Endothelial cell of umbilical vein (primary cell): ENCODE measurements around the gene LARGE1. TPM values are rescaled to one million over a fixed set of nuclear protein-coding genes. Genes with fewer than 3 reads are reported as not detected.

ENCODE experiments used
- BruUV-seq: library from RNA; stranded (reverse); fragments of 400-500 nt; replicated peaks from 2 replicates; lab custom pipeline; 2021; lab: Mats Ljungman, UMichigan
- CTCF ChIA-PET: fragments of 300-600, 350-600 bp; sonication (Branson Sonifier 250); formaldehyde crosslinking; loops from one replicate; lab custom pipeline; 2021; ENCODE audit warnings: antibody characterized with exemption, inconsistent platforms; lab: Charles Lee
- POLR2A ChIA-PET: fragments of 300-600, 350-600 bp; sonication (Branson Sonifier 250); formaldehyde crosslinking; loops from one replicate; lab custom pipeline; 2021; ENCODE audit warnings: antibody characterized with exemption, inconsistent platforms; lab: Charles Lee
- DNase-seq: peaks from one replicate; pipeline ENCODE4 v3.0.0-alpha.2; 2011; ENCODE audit warnings: low read depth, low spot score
- FAIRE-seq: peaks from 2 replicates; lab custom pipeline; 2011; peaks lifted over from hg19 to GRCh38; lab: Jason Lieb, UNC
- H2AFZ ChIP-seq: 2 replicates; pipeline ENCODE4 v1.6.0; 2012; ENCODE audit warnings: low read depth, low read length, control low read depth, inconsistent platforms
- H3K27ac ChIP-seq: 2 replicates; pipeline ENCODE4 v1.5.1; 2011; ENCODE audit warnings: low read depth, mild to moderate bottlenecking, control low read depth, low read length, moderate library complexity; ENCODE audit not compliant: insufficient read depth
- H3K27me3 ChIP-seq, 2 experiments: 2 replicates each; pipeline versions ENCODE4 v1.6.0 to v1.6.1; 2011; ENCODE audit warnings: low read length in 2 of 2, mixed read lengths in 1 of 2; ENCODE audit not compliant: control insufficient read depth in 2 of 2, insufficient read depth in 2 of 2
- H3K36me3 ChIP-seq, 2 experiments: 2 replicates in 1 of 2; 3 replicates in 1 of 2; pipeline ENCODE4 v1.5.1; 2011; ENCODE audit warnings: low read length in 2 of 2, mild to moderate bottlenecking in 1 of 2, moderate library complexity in 1 of 2; ENCODE audit not compliant: control insufficient read depth in 2 of 2, insufficient read depth in 2 of 2; ENCODE audit errors: extremely low read depth in 1 of 2
- H3K4me1 ChIP-seq: 3 replicates; pipeline ENCODE4 v1.5.1; 2011; ENCODE audit warnings: mild to moderate bottlenecking, low read length; ENCODE audit not compliant: control insufficient read depth, insufficient read depth; ENCODE audit errors: extremely low read depth
- H3K4me2 ChIP-seq: 2 replicates; pipeline ENCODE4 v1.6.1; 2011; ENCODE audit warnings: low read length, control low read depth, mixed read lengths; ENCODE audit not compliant: insufficient read depth
- H3K4me3 ChIP-seq, 3 experiments: fragments of 200-600 bp in 1 of 3; sonication (generic), shearing (Covaris generic) in 1 of 3; replicated peaks in 1 of 3; 2 replicates each; pipeline ENCODE4 v1.5.1; 2011 to 2016; ENCODE audit warnings: control low read depth in 3 of 3, low read length in 3 of 3, mild to moderate bottlenecking in 2 of 3, inconsistent platforms in 1 of 3, low read depth in 1 of 3, moderate library complexity in 1 of 3; ENCODE audit not compliant: insufficient read depth in 1 of 3
- H3K79me2 ChIP-seq: 2 replicates; pipeline ENCODE4 v1.6.0; 2012; ENCODE audit warnings: low read length, inconsistent platforms; ENCODE audit not compliant: control insufficient read depth, insufficient read depth
- H3K9ac ChIP-seq: replicated peaks from 2 replicates; pipeline ENCODE3; 2011; ENCODE audit warnings: low read length, control low read depth; ENCODE audit not compliant: insufficient read depth; ENCODE audit errors: extremely low read depth
- H3K9me1 ChIP-seq: replicated peaks from 3 replicates; pipeline ENCODE4 v1.6.0; 2011; ENCODE audit warnings: mild to moderate bottlenecking, low read length; ENCODE audit not compliant: control insufficient read depth, insufficient read depth; ENCODE audit errors: extremely low read depth
- H3K9me3 ChIP-seq: replicated peaks from 2 replicates; pipeline ENCODE4 v1.5.1; 2012; ENCODE audit warnings: low read length, inconsistent platforms; ENCODE audit not compliant: control insufficient read depth, insufficient read depth
- H4K20me1 ChIP-seq: replicated peaks from 2 replicates; pipeline ENCODE3; 2011; ENCODE audit warnings: mild to moderate bottlenecking, low read length; ENCODE audit not compliant: control insufficient read depth, insufficient read depth; ENCODE audit errors: extremely low read depth
- GATA2 ChIP-seq: IDR thresholded peaks from 2 replicates; pipeline ENCODE4 v1.7.0; 2011; ENCODE audit warnings: low read depth, mild to moderate bottlenecking, moderate library complexity, mixed read lengths, low read length; ENCODE audit not compliant: insufficient read length, insufficient read depth
- MAX ChIP-seq: IDR thresholded peaks from 2 replicates; pipeline ENCODE4 v1.6.1; 2011; ENCODE audit not compliant: insufficient read depth, insufficient read length
- MYC ChIP-seq: IDR thresholded peaks from one replicate; pipeline ENCODE4 v1.6.1; 2011; ENCODE audit warnings: mild to moderate bottlenecking, low read depth, low read length
- POLR2AphosphoS5 ChIP-seq: IDR thresholded peaks from 2 replicates; pipeline ENCODE4 v1.6.1; 2012; ENCODE audit warnings: low read depth, mild to moderate bottlenecking, control low read depth, low read length, moderate library complexity; ENCODE audit not compliant: insufficient read depth
- dilution Hi-C: fragments of 300-500 bp; cut with MboI; formaldehyde crosslinking; loops from one replicate; pipeline ENCODE4 v1.15.0; 2019; ENCODE audit warnings: low sequenced_read_pairs; ENCODE audit not compliant: extremely low pct_ligation_motif_present
- intact Hi-C: fragments of 100-400 bp; cut with micrococcal nuclease; formaldehyde crosslinking; loops from one replicate; pipeline ENCODE4 v1.10.0; 2022
- polyA plus RNA-seq, 4 experiments: library from polyadenylated mRNA; depleted of rRNA in 3 of 4; stranded (reverse) in 3 of 4; unstranded in 1 of 4; fragments of >200 nt; gene quantifications; 2 replicates each; pipeline versions ENCODE4 v1.2.1 to v1.2.3, GENCODE V29; 2011 to 2012; ENCODE audit warnings: missing spikeins in 1 of 4
- total RNA-seq: library from RNA; stranded (reverse); gene quantifications from 2 replicates; pipeline ENCODE4 v1.2.3, GENCODE V29; 2021
- TF ChIP-seq, protein P1 (sequence below), 2 donors: IDR thresholded peaks; 1 replicate in 1 of 2; 2 replicates in 1 of 2; pipeline ENCODE4 v1.5.1; 2011; ENCODE audit warnings: low read length in 2 of 2, mild to moderate bottlenecking in 2 of 2, moderate library complexity in 2 of 2, control low read depth in 1 of 2, inconsistent platforms in 1 of 2, low read depth in 1 of 2; ENCODE audit not compliant: insufficient read depth in 1 of 2; ENCODE audit errors: extremely low read depth in 1 of 2

Gene LARGE1
- total and polyA plus RNA-seq, 2 donors (not counting 3 experiments of a cell fraction or from before 2014, with no cell fraction given) = 0.95 to 4.4 TPM

DNA sequence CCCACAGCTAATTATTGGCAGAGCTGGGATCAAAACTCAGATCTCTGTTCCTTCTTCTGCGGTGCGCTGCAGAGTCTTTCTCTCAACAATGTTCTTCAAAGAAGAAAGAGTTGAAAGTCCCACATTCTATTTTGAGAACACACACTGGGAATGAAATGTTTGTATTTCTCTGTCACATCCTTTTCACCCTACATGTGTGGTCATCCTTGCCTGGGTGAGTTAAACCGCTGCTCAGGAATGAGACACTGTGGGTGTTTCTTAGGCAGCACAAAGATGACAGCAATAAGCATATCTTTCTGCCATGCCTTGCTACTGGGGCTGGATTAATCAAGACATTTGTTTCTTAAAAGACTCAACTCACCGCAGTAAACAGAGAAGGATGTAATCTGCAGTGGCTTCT is 222.6 kb downstream of the LARGE1 start:
- Histone ChIP-seq H3K9me3 (peaks cover 14% of the 10 kb centered on the region), H2AFZ (no peak overlapping the region), H4K20me1 (no peaks in the 10 kb centered on the region), H3K4me1 (no peaks in the 10 kb centered on the region), H3K4me2 (no peak overlapping the region), H3K36me3 (no peaks in the 10 kb centered on the region), H3K79me2 (no peaks in the 10 kb centered on the region), H3K27ac (no peak overlapping the region), H3K9ac (no peak overlapping the region), H3K4me3 (no peak overlapping the region), H3K27me3 (no peaks in the 10 kb centered on the region), H3K9me1 (no peaks in the 10 kb centered on the region)
- no peak for FAIRE-seq
- no peak for DNase-seq
- BruUV-seq = no TSS peak
- ChIA-PET POLR2A (no interaction called here), CTCF (no interaction called here)
- no peak for TF ChIP-seq MYC
- no peak for TF ChIP-seq MAX
- dilution Hi-C loops (no loop called here), intact Hi-C loops (no loop called here)

- dilution Hi-C loops = no loop called here
- Histone ChIP-seq H3K4me3 (no peak overlapping the region), H4K20me1 (no peaks in the 10 kb centered on the region), H3K27me3 (no peaks in the 10 kb centered on the region), H3K9me1 (no peaks in the 10 kb centered on the region), H3K4me1 (no peaks in the 10 kb centered on the region), H3K79me2 (no peaks in the 10 kb centered on the region), H3K36me3 (no peaks in the 10 kb centered on the region), H3K27ac (no peak overlapping the region), H2AFZ (no peak overlapping the region), H3K9me3 (peaks cover 11% of the 10 kb centered on the region), H3K4me2 (no peak overlapping the region), H3K9ac (no peak overlapping the region)
- no TSS peak for BruUV-seq
- FAIRE-seq (no peak), DNase-seq (no peak)
- POLR2A ChIA-PET = no interaction called here
- CTCF ChIA-PET = no interaction called here
- TF ChIP-seq MAX = no peak
- no peak for TF ChIP-seq POLR2AphosphoS5
- TF ChIP-seq MYC = no peak
- TF ChIP-seq, protein P1, sequence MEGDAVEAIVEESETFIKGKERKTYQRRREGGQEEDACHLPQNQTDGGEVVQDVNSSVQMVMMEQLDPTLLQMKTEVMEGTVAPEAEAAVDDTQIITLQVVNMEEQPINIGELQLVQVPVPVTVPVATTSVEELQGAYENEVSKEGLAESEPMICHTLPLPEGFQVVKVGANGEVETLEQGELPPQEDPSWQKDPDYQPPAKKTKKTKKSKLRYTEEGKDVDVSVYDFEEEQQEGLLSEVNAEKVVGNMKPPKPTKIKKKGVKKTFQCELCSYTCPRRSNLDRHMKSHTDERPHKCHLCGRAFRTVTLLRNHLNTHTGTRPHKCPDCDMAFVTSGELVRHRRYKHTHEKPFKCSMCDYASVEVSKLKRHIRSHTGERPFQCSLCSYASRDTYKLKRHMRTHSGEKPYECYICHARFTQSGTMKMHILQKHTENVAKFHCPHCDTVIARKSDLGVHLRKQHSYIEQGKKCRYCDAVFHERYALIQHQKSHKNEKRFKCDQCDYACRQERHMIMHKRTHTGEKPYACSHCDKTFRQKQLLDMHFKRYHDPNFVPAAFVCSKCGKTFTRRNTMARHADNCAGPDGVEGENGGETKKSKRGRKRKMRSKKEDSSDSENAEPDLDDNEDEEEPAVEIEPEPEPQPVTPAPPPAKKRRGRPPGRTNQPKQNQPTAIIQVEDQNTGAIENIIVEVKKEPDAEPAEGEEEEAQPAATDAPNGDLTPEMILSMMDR (IDR thresholded peaks at IDR 0.05; ENCODE audit: extremely low read depth in 1 of 2, insufficient read depth in 1 of 2, low read depth in 1 of 2, low read length in 2 of 2) = no peak
- no peak for TF ChIP-seq GATA2
- intact Hi-C loops = no loop called here
These were observed 229.1 kb downstream of the LARGE1 start for GRCh38 chr22:33691057-33691630.
